ENCODE measurements around the gene SLC35F3. TPM values are rescaled to one million over a fixed set of nuclear protein-coding genes. Genes with fewer than 3 reads are reported as not detected.

SLC35F3 gene
- total RNA-seq, 1 experiment from 2014 or later, result 19.1 TPM

- Histone ChIP-seq H3K27ac (ENCODE audit: low read length) (no peak overlapping the region), H3K36me3 (ENCODE audit: control insufficient read depth, insufficient read depth, low read length) (no peaks in the 10 kb centered on the region), H3K4me3 (ENCODE audit: low read depth in 2 of 2, low read length in 2 of 2) (no peak overlapping the region), H3K9me3 (ENCODE audit: control insufficient read depth, insufficient read depth, low read depth, low read length) (no peaks in the 10 kb centered on the region), H3K27me3 (ENCODE audit: control insufficient read depth, insufficient read depth, low read length) (0 out of 2 replicates have a peak, but pooled peaks cover 3% of the 10 kb centered on the region), H3K4me1 (ENCODE audit: control insufficient read depth, insufficient read depth, low read length) (no peaks in the 10 kb centered on the region)
- POLR2A ChIA-PET, result no interaction called here
- intact Hi-C loops (cut with micrococcal nuclease; ENCODE audit: unreplicated experiment), result no loop called here
- ATAC-seq (no peak), DNase-seq (ENCODE audit: low read depth, low spot score) (no peak)
- BruUV-seq (replicated peaks), result no TSS peak
- no peak for TF ChIP-seq POLR2AphosphoS5 (IDR thresholded peaks at IDR 0.05; ENCODE audit: low read depth, low read length)
- no peak for TF ChIP-seq CTCF (IDR thresholded peaks at IDR 0.05)
- no peak for TF ChIP-seq REST (IDR thresholded peaks at IDR 0.05; ENCODE audit: insufficient read depth in 1 of 2, low read depth in 2 of 2, low read length in 1 of 2)
- TF ChIP-seq SIN3A (IDR thresholded peaks at IDR 0.05; ENCODE audit: borderline replicate concordance, insufficient read depth, low read depth, low read length), result no peak
- TF ChIP-seq TCF7L2 (IDR thresholded peaks at IDR 0.05; ENCODE audit: low read depth, low read length), result no peak
- CTCF ChIA-PET, result no interaction called here
- in situ Hi-C loops (cut with HindIII; ENCODE audit: low pct_unique_long_range_greater_than_20kb, low sequenced_read_pairs), result no loop called here
Measured at GRCh38 chr1:233865216-233865615, 39.3 kb upstream of the SLC35F3 start.

- no peak overlapping the region for H3K4me3 ChIP-seq (ENCODE audit: low read depth in 2 of 2, low read length in 2 of 2)
- 0 out of 2 replicates have a peak, but pooled peaks cover 3% of the 10 kb centered on the region for H3K27me3 ChIP-seq (ENCODE audit: control insufficient read depth, insufficient read depth, low read length)
- no peaks in the 10 kb centered on the region for H3K36me3 ChIP-seq (ENCODE audit: control insufficient read depth, insufficient read depth, low read length)
- in situ Hi-C loops (cut with HindIII; ENCODE audit: low pct_unique_long_range_greater_than_20kb, low sequenced_read_pairs), result no loop called here
- ATAC-seq (no peak), DNase-seq (ENCODE audit: low read depth, low spot score) (no peak)
- H3K9me3 ChIP-seq (ENCODE audit: control insufficient read depth, insufficient read depth, low read depth, low read length), result no peaks in the 10 kb centered on the region
- no peaks in the 10 kb centered on the region for H3K4me1 ChIP-seq (ENCODE audit: control insufficient read depth, insufficient read depth, low read length)
- ChIA-PET POLR2A (no interaction called here), CTCF (no interaction called here)
- TF ChIP-seq CTCF (IDR thresholded peaks at IDR 0.05) (no peak), SIN3A (IDR thresholded peaks at IDR 0.05; ENCODE audit: borderline replicate concordance, insufficient read depth, low read depth, low read length) (no peak), REST (IDR thresholded peaks at IDR 0.05; ENCODE audit: insufficient read depth in 1 of 2, low read depth in 2 of 2, low read length in 1 of 2) (no peak), TCF7L2 (IDR thresholded peaks at IDR 0.05; ENCODE audit: low read depth, low read length) (no peak)
- intact Hi-C loops (cut with micrococcal nuclease; ENCODE audit: unreplicated experiment), result no loop called here
- no peak overlapping the region for H3K27ac ChIP-seq (ENCODE audit: low read length)
- BruUV-seq (replicated peaks), result no TSS peak
Measured at GRCh38 chr1:233865902-233866301, 38.6 kb upstream of the SLC35F3 start.
